Measurements from ENCODE around the gene PRODH. TPM values are rescaled to one million over a fixed set of nuclear protein-coding genes. Genes with fewer than 3 reads are reported as not detected.

PRODH gene
- total RNA-seq, 2 donors from 2014 or later: 2.3 to 5.6 TPM

Other genes starting within 250 kb of the PRODH start
- gene DGCR6, start 30.0 kb downstream of the PRODH start, total RNA-seq: 1 to 10 TPM; 4.2 to 7.5 TPM
- gene DGCR2, start 186.1 kb upstream of the PRODH start, total RNA-seq: 10 to 100 TPM; 30.4 to 31.4 TPM
- gene TSSK2, start 195.0 kb upstream of the PRODH start, total RNA-seq: not detected
- gene ESS2, start 208.4 kb upstream of the PRODH start, total RNA-seq: 10 to 100 TPM in 1 of 2 donors, 1 to 10 TPM in 1; 9.8 to 10.1 TPM
- gene GSC2, start 214.0 kb upstream of the PRODH start, total RNA-seq: not detected
- gene SLC25A1, start 242.4 kb upstream of the PRODH start, total RNA-seq: 10 to 100 TPM; 39.0 to 48.2 TPM